DND-41 (cell line): ENCODE measurements around the gene MIDN.

Experiments
- EZH2 ChIP-seq: IDR thresholded peaks from 3 replicates; pipeline ENCODE4 v1.6.1; 2012; ENCODE audit warnings: borderline replicate concordance, low read depth, mild to moderate bottlenecking, moderate library complexity, low read length, inconsistent platforms; ENCODE audit not compliant: severe bottlenecking
- TF ChIP-seq, protein P1 (sequence below): IDR thresholded peaks from 2 replicates; pipeline ENCODE4 v1.5.1; 2012; ENCODE audit warnings: borderline replicate concordance, low read length, moderate library complexity, mild to moderate bottlenecking; ENCODE audit not compliant: poor library complexity, severe bottlenecking; ENCODE audit errors: extremely low read depth

DNA sequence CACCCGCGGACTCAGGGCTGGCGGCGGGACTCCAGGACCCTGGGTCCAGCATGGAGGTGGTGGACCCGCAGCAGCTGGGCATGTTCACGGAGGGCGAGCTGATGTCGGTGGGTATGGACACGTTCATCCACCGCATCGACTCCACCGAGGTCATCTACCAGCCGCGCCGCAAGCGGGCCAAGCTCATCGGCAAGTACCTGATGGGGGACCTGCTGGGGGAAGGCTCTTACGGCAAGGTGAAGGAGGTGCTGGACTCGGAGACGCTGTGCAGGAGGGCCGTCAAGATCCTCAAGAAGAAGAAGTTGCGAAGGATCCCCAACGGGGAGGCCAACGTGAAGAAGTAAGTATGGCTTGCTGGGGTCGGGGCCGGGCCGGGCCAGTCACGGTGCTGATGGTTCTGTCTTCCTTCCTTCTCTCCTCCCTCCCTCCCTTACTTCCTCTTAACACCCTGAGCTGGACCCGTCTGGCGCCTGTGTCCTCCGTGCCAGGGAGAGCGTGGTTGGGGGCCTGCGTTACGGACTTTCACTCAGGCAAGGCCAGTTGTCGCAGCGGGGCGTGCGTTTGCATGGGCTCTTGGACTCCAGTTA, 41.4 kb upstream of the MIDN start:
- TF ChIP-seq, protein P1, sequence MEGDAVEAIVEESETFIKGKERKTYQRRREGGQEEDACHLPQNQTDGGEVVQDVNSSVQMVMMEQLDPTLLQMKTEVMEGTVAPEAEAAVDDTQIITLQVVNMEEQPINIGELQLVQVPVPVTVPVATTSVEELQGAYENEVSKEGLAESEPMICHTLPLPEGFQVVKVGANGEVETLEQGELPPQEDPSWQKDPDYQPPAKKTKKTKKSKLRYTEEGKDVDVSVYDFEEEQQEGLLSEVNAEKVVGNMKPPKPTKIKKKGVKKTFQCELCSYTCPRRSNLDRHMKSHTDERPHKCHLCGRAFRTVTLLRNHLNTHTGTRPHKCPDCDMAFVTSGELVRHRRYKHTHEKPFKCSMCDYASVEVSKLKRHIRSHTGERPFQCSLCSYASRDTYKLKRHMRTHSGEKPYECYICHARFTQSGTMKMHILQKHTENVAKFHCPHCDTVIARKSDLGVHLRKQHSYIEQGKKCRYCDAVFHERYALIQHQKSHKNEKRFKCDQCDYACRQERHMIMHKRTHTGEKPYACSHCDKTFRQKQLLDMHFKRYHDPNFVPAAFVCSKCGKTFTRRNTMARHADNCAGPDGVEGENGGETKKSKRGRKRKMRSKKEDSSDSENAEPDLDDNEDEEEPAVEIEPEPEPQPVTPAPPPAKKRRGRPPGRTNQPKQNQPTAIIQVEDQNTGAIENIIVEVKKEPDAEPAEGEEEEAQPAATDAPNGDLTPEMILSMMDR: no peak
- TF ChIP-seq EZH2: no peak
